Measurements from ENCODE around the gene INTS2. TPM values are rescaled to one million over a fixed set of nuclear protein-coding genes. Genes with fewer than 3 reads are reported as not detected.
A peak's percentile ranks its signal among the peaks of the same experiment; 100 is the strongest.

INTS2 gene
- total RNA-seq, 1 donor from 2014 or later, result 29.5 TPM

GRCh38 chr17:61849674-61850073 is 78.1 kb downstream of the INTS2 start:
- H3K36me3 Mint-ChIP-seq (ENCODE audit: low read depth), result peaks cover 35% of the 10 kb centered on the region
- no peak overlapping the region for H3K4me3 Mint-ChIP-seq
- DNase-seq, result no peak
- H3K9me3 Mint-ChIP-seq, result no peaks in the 10 kb centered on the region
- H3K27ac Mint-ChIP-seq, result no peak overlapping the region
- intact Hi-C loops (cut with micrococcal nuclease), result no loop called here
- peaks cover 7% of the 10 kb centered on the region for H3K4me1 Mint-ChIP-seq
- H3K27me3 Mint-ChIP-seq, result no peaks in the 10 kb centered on the region

- no peak overlapping the region for H3K27ac Mint-ChIP-seq
These were observed 78.9 kb downstream of the INTS2 start for GRCh38 chr17:61848896-61849295.

GRCh38 chr17:61848247-61848646 is 79.5 kb downstream of the INTS2 start:
- no peak overlapping the region for H3K27ac Mint-ChIP-seq
- H3K4me3 Mint-ChIP-seq, result no peak overlapping the region
- DNase-seq, result no peak
- no peaks in the 10 kb centered on the region for H3K27me3 Mint-ChIP-seq
- H3K4me1 Mint-ChIP-seq, result peaks cover 4% of the 10 kb centered on the region
- no peaks in the 10 kb centered on the region for H3K9me3 Mint-ChIP-seq
- intact Hi-C loops (cut with micrococcal nuclease), result no loop called here
- H3K36me3 Mint-ChIP-seq (ENCODE audit: low read depth), result peaks cover 31% of the 10 kb centered on the region

More at GRCh38 chr17:61848896-61849295, 78.9 kb downstream of the INTS2 start:
- no peaks in the 10 kb centered on the region for H3K9me3 Mint-ChIP-seq
- no peaks in the 10 kb centered on the region for H3K27me3 Mint-ChIP-seq
- peaks cover 6% of the 10 kb centered on the region for H3K4me1 Mint-ChIP-seq
- no peak overlapping the region for H3K4me3 Mint-ChIP-seq
- H3K36me3 Mint-ChIP-seq (ENCODE audit: low read depth), result peaks cover 30% of the 10 kb centered on the region
- intact Hi-C loops (cut with micrococcal nuclease), result no loop called here
- no peak for DNase-seq

- no peak overlapping the region for H3K27ac Mint-ChIP-seq
- no peak overlapping the region for H3K4me3 Mint-ChIP-seq
- H3K36me3 Mint-ChIP-seq (ENCODE audit: low read depth), result peaks cover 32% of the 10 kb centered on the region
- H3K4me1 Mint-ChIP-seq, result peaks cover 4% of the 10 kb centered on the region
- H3K9me3 Mint-ChIP-seq, result no peaks in the 10 kb centered on the region
- intact Hi-C loops (cut with micrococcal nuclease), result no loop called here
- no peak for DNase-seq
- H3K27me3 Mint-ChIP-seq, result no peaks in the 10 kb centered on the region
These were observed 80.1 kb downstream of the INTS2 start for GRCh38 chr17:61847659-61848058.

GRCh38 chr17:61846761-61847375 is 80.9 kb downstream of the INTS2 start:
- no peak for DNase-seq
- H3K36me3 Mint-ChIP-seq (ENCODE audit: low read depth), result peaks cover 32% of the 10 kb centered on the region
- H3K27me3 Mint-ChIP-seq, result no peaks in the 10 kb centered on the region
- no peaks in the 10 kb centered on the region for H3K9me3 Mint-ChIP-seq
- no peak overlapping the region for H3K27ac Mint-ChIP-seq
- peaks cover 4% of the 10 kb centered on the region for H3K4me1 Mint-ChIP-seq
- H3K4me3 Mint-ChIP-seq, result no peak overlapping the region
- intact Hi-C loops (cut with micrococcal nuclease), result no loop called here

GRCh38 chr17:61846088-61846487 is 81.7 kb downstream of the INTS2 start:
- Mint-ChIP-seq H3K36me3 (ENCODE audit: low read depth) (peaks cover 35% of the 10 kb centered on the region), H3K27ac (no peak overlapping the region), H3K4me1 (peaks cover 2% of the 10 kb centered on the region), H3K27me3 (no peaks in the 10 kb centered on the region), H3K4me3 (no peak overlapping the region), H3K9me3 (no peaks in the 10 kb centered on the region)
- intact Hi-C loops (cut with micrococcal nuclease), result no loop called here
- DNase-seq, result no peak

- Mint-ChIP-seq H3K27me3 (no peaks in the 10 kb centered on the region), H3K27ac (no peak overlapping the region), H3K9me3 (no peaks in the 10 kb centered on the region), H3K36me3 (ENCODE audit: low read depth) (peaks cover 32% of the 10 kb centered on the region), H3K4me3 (no peak overlapping the region), H3K4me1 (peaks cover 2% of the 10 kb centered on the region)
- intact Hi-C loops (cut with micrococcal nuclease), result no loop called here
- no peak for DNase-seq
These were observed 84.3 kb downstream of the INTS2 start for GRCh38 chr17:61843435-61843834.

GRCh38 chr17:61842899-61843298 is 84.9 kb downstream of the INTS2 start:
- H3K27me3 Mint-ChIP-seq, result no peaks in the 10 kb centered on the region
- H3K4me1 Mint-ChIP-seq, result peaks cover 2% of the 10 kb centered on the region
- H3K36me3 Mint-ChIP-seq (ENCODE audit: low read depth), result peaks cover 32% of the 10 kb centered on the region
- no peak overlapping the region for H3K4me3 Mint-ChIP-seq
- H3K27ac Mint-ChIP-seq, result no peak overlapping the region
- intact Hi-C loops (cut with micrococcal nuclease), result no loop called here
- no peak for DNase-seq
- H3K9me3 Mint-ChIP-seq, result no peaks in the 10 kb centered on the region

GRCh38 chr17:61839300-61839786 is 88.4 kb downstream of the INTS2 start:
- Mint-ChIP-seq H3K9me3 (no peaks in the 10 kb centered on the region), H3K27me3 (no peaks in the 10 kb centered on the region), H3K4me3 (no peak overlapping the region), H3K4me1 (peaks cover 2% of the 10 kb centered on the region), H3K36me3 (ENCODE audit: low read depth) (peaks cover 20% of the 10 kb centered on the region), H3K27ac (no peak overlapping the region)
- DNase-seq, result no peak
- intact Hi-C loops (cut with micrococcal nuclease), result loop anchor here (5.0 kb wide), 1 partner anchor 427 kb away; no protein-coding TSS in a partner anchor

- Mint-ChIP-seq H3K4me1 (peaks cover 2% of the 10 kb centered on the region), H3K9me3 (no peaks in the 10 kb centered on the region), H3K27me3 (no peaks in the 10 kb centered on the region), H3K36me3 (ENCODE audit: low read depth) (peaks cover 12% of the 10 kb centered on the region), H3K27ac (no peak overlapping the region), H3K4me3 (no peak overlapping the region)
- intact Hi-C loops (cut with micrococcal nuclease), result loop anchor here (1.0 to 5.0 kb wide), 2 partner anchors 201 to 425 kb away; no protein-coding TSS in a partner anchor
- DNase-seq, result peak; percentile 83
These were observed 90.4 kb downstream of the INTS2 start for GRCh38 chr17:61837175-61838051.

GRCh38 chr17:61836266-61837174 is 91.3 kb downstream of the INTS2 start:
- Mint-ChIP-seq H3K27ac (no peak overlapping the region), H3K4me3 (no peak overlapping the region), H3K27me3 (no peaks in the 10 kb centered on the region), H3K36me3 (ENCODE audit: low read depth) (peaks cover 7% of the 10 kb centered on the region), H3K9me3 (no peaks in the 10 kb centered on the region), H3K4me1 (peaks cover 2% of the 10 kb centered on the region)
- DNase-seq, result no peak
- intact Hi-C loops (cut with micrococcal nuclease), result loop anchor here (1.0 to 5.0 kb wide), 2 partner anchors 200 to 424 kb away; no protein-coding TSS in a partner anchor

- Mint-ChIP-seq H3K27ac (no peak overlapping the region), H3K4me1 (no peaks in the 10 kb centered on the region), H3K4me3 (no peak overlapping the region), H3K27me3 (no peaks in the 10 kb centered on the region), H3K9me3 (no peaks in the 10 kb centered on the region), H3K36me3 (ENCODE audit: low read depth) (peaks cover 2% of the 10 kb centered on the region)
- intact Hi-C loops (cut with micrococcal nuclease), result loop anchor here (5.0 kb wide), 1 partner anchor 423 kb away; no protein-coding TSS in a partner anchor
- DNase-seq, result no peak
These were observed 92.2 kb downstream of the INTS2 start for GRCh38 chr17:61835606-61836005.

- Mint-ChIP-seq H3K9me3 (no peaks in the 10 kb centered on the region), H3K36me3 (ENCODE audit: low read depth) (peaks cover 4% of the 10 kb centered on the region), H3K27ac (no peak overlapping the region), H3K27me3 (no peaks in the 10 kb centered on the region), H3K4me1 (no peaks in the 10 kb centered on the region), H3K4me3 (no peak overlapping the region)
- intact Hi-C loops (cut with micrococcal nuclease), result loop anchor here (5.0 kb wide), 1 partner anchor 422 kb away; no protein-coding TSS in a partner anchor
- DNase-seq, result no peak
These were observed 93.2 kb downstream of the INTS2 start for GRCh38 chr17:61834610-61835009.
